Tibial nerve (tissue), 3 donors: ENCODE measurements around the gene GNAL.

ENCODE experiments used
- POLR2A ChIP-seq, 2 donors: fragments of 450-650 bp; IDR thresholded peaks; one replicate each; pipeline ENCODE4 v1.6.1; 2017; ENCODE audit warnings: antibody characterized with exemption in 2 of 2, mild to moderate bottlenecking in 2 of 2, moderate library complexity in 2 of 2
- TF ChIP-seq, protein P1 (sequence below), 5 experiments: fragments of 200-600 bp in 3 of 5; fragments of 450-650 bp in 2 of 5; sonication (generic) in 3 of 5; IDR thresholded peaks; one replicate each; pipeline ENCODE4 v1.5.1; 2016 to 2019; ENCODE audit warnings: antibody characterized with exemption in 5 of 5, mild to moderate bottlenecking in 3 of 5, moderate library complexity in 2 of 5

DNA sequence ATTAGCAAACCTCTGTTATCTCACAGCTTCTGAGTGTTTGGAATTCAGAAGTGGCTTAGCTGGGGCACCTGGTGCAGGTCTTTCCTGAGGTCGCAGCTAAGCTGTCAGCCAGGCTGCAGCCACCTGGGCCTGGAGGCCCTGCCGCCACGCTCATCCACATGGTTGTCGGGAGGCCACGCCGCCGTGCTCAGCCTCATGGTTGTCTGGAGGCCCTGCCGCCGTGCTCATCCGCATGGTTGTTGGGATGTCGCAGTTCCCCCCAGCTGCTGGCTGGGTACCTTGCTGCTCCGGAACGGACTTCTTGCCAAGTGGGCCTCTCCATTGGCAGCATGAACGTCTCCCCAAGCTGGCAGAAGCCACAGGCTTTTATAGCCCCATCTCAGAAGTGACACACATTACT is 243.3 kb downstream of the GNAL start:
- TF ChIP-seq, protein P1, sequence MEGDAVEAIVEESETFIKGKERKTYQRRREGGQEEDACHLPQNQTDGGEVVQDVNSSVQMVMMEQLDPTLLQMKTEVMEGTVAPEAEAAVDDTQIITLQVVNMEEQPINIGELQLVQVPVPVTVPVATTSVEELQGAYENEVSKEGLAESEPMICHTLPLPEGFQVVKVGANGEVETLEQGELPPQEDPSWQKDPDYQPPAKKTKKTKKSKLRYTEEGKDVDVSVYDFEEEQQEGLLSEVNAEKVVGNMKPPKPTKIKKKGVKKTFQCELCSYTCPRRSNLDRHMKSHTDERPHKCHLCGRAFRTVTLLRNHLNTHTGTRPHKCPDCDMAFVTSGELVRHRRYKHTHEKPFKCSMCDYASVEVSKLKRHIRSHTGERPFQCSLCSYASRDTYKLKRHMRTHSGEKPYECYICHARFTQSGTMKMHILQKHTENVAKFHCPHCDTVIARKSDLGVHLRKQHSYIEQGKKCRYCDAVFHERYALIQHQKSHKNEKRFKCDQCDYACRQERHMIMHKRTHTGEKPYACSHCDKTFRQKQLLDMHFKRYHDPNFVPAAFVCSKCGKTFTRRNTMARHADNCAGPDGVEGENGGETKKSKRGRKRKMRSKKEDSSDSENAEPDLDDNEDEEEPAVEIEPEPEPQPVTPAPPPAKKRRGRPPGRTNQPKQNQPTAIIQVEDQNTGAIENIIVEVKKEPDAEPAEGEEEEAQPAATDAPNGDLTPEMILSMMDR (IDR thresholded peaks at IDR 0.05): no peak
- no peak for TF ChIP-seq POLR2A (IDR thresholded peaks at IDR 0.05)
